Neural progenitor cell (in vitro differentiated cells): ENCODE results near the gene BUB1. TPM values are rescaled to one million over a fixed set of nuclear protein-coding genes. Genes with fewer than 3 reads are reported as not detected.

Source experiments
- DNase-seq: peaks from one replicate; pipeline ENCODE4 v3.0.0-alpha.2; 2016; ENCODE audit warnings: low spot score
- H2AFZ ChIP-seq: fragments of 200-600 bp; sonication (generic); replicated peaks from 2 replicates; pipeline ENCODE4 v1.6.1; 2016; ENCODE audit warnings: antibody characterized with exemption
- H3F3A ChIP-seq: fragments of 200-600 bp; sonication (generic); 2 replicates; pipeline ENCODE4 v1.6.1; 2016; ENCODE audit warnings: antibody characterized with exemption, low read depth
- H3K27ac ChIP-seq: fragments of 200-600 bp; sonication (generic); 2 replicates; pipeline ENCODE4 v1.5.1; 2016; ENCODE audit warnings: mild to moderate bottlenecking
- H3K27me3 ChIP-seq: fragments of 200-600 bp; sonication (generic); 2 replicates; pipeline ENCODE4 v1.6.1; 2016; ENCODE audit warnings: mild to moderate bottlenecking, moderate library complexity
- H3K36me3 ChIP-seq: fragments of 200-600 bp; sonication (generic); 2 replicates; pipeline ENCODE4 v1.5.1; 2016
- H3K4me1 ChIP-seq: fragments of 200-600 bp; sonication (generic); 2 replicates; pipeline ENCODE4 v1.6.1; 2016; ENCODE audit warnings: mixed run types
- H3K4me2 ChIP-seq: fragments of 200-600 bp; sonication (generic); 2 replicates; pipeline ENCODE4 v1.6.1; 2016
- H3K4me3 ChIP-seq: fragments of 200-600 bp; sonication (generic); 2 replicates; pipeline ENCODE4 v1.5.1; 2016
- H3K79me2 ChIP-seq: fragments of 200-600 bp; sonication (generic); 2 replicates; pipeline ENCODE4 v1.6.1; 2016; ENCODE audit warnings: low read depth
- H3K9ac ChIP-seq: fragments of 200-600 bp; sonication (generic); 2 replicates; pipeline ENCODE4 v1.6.1; 2016
- H3K9me3 ChIP-seq: fragments of 200-600 bp; sonication (generic); 2 replicates; pipeline ENCODE4 v1.5.1; 2016; ENCODE audit warnings: low read depth
- H4K20me1 ChIP-seq: fragments of 200-600 bp; sonication (generic); 2 replicates; pipeline ENCODE4 v1.6.1; 2016; ENCODE audit warnings: low read depth
- H3K27ac Mint-ChIP-seq: 3 replicates; pipeline ENCODE4 v1.8.0; 2021; ENCODE audit warnings: mixed read lengths
- H3K27me3 Mint-ChIP-seq: 2 replicates; pipeline ENCODE4 v1.8.0; 2022; ENCODE audit warnings: low read depth, mild to moderate bottlenecking, inconsistent platforms, moderate library complexity, mixed read lengths; ENCODE audit not compliant: insufficient read depth
- H3K36me3 Mint-ChIP-seq: 3 replicates; pipeline ENCODE4 v1.8.0; 2021; ENCODE audit warnings: mixed read lengths
- H3K4me1 Mint-ChIP-seq: 3 replicates; pipeline ENCODE4 v1.8.0; 2021; ENCODE audit warnings: mixed read lengths
- H3K4me3 Mint-ChIP-seq: 3 replicates; pipeline ENCODE4 v1.8.0; 2021; ENCODE audit warnings: mild to moderate bottlenecking, moderate library complexity, mixed read lengths
- H3K9me3 Mint-ChIP-seq: 3 replicates; pipeline ENCODE4 v1.8.0; 2020; ENCODE audit warnings: mixed read lengths
- EZH2 ChIP-seq: fragments of 200-600 bp; sonication (generic); IDR thresholded peaks from 2 replicates; pipeline ENCODE4 v1.6.1; 2017; ENCODE audit warnings: antibody characterized with exemption, mild to moderate bottlenecking, moderate library complexity
- EZH2phosphoT487 ChIP-seq: fragments of 200-600 bp; sonication (generic); IDR thresholded peaks from 2 replicates; pipeline ENCODE4 v1.6.1; 2017; ENCODE audit warnings: antibody characterized with exemption
- total RNA-seq: library from RNA; depleted of rRNA; stranded (reverse); fragments of >200 nt; gene quantifications from 2 replicates; pipeline ENCODE4 v1.2.3, GENCODE V29; 2015; ENCODE audit warnings: low replicate concordance
- TF ChIP-seq, protein P1 (sequence below): fragments of 200-600 bp; sonication (generic); IDR thresholded peaks from 2 replicates; pipeline ENCODE4 v1.5.1; 2017; ENCODE audit warnings: antibody characterized with exemption, mild to moderate bottlenecking

Gene BUB1
- total RNA-seq, 1 donor from 2014 or later, result 266 TPM

- Histone ChIP-seq H3K9ac (no peak overlapping the region), H3K27ac (no peak overlapping the region), H4K20me1 (no peaks in the 10 kb centered on the region), H3K4me2 (no peak overlapping the region), H2AFZ (no peak overlapping the region), H3K4me3 (no peak overlapping the region), H3F3A (no peaks in the 10 kb centered on the region), H3K4me1 (no peaks in the 10 kb centered on the region), H3K9me3 (no peaks in the 10 kb centered on the region), H3K79me2 (no peaks in the 10 kb centered on the region), H3K36me3 (no peaks in the 10 kb centered on the region), H3K27me3 (no peaks in the 10 kb centered on the region)
- Mint-ChIP-seq H3K4me3 (no peak overlapping the region), H3K9me3 (no peaks in the 10 kb centered on the region), H3K27ac (no peak overlapping the region), H3K27me3 (peaks cover 9% of the 10 kb centered on the region), H3K36me3 (no peaks in the 10 kb centered on the region), H3K4me1 (no peaks in the 10 kb centered on the region)
- DNase-seq, result no peak
- TF ChIP-seq, protein P1, sequence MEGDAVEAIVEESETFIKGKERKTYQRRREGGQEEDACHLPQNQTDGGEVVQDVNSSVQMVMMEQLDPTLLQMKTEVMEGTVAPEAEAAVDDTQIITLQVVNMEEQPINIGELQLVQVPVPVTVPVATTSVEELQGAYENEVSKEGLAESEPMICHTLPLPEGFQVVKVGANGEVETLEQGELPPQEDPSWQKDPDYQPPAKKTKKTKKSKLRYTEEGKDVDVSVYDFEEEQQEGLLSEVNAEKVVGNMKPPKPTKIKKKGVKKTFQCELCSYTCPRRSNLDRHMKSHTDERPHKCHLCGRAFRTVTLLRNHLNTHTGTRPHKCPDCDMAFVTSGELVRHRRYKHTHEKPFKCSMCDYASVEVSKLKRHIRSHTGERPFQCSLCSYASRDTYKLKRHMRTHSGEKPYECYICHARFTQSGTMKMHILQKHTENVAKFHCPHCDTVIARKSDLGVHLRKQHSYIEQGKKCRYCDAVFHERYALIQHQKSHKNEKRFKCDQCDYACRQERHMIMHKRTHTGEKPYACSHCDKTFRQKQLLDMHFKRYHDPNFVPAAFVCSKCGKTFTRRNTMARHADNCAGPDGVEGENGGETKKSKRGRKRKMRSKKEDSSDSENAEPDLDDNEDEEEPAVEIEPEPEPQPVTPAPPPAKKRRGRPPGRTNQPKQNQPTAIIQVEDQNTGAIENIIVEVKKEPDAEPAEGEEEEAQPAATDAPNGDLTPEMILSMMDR, result no peak
- no peak for TF ChIP-seq EZH2
- TF ChIP-seq EZH2phosphoT487, result no peak
Measured at GRCh38 chr2:110718382-110718781, 40.5 kb upstream of the BUB1 start.

GRCh38 chr2:110717734-110718133 is 39.9 kb upstream of the BUB1 start:
- Mint-ChIP-seq H3K36me3 (no peaks in the 10 kb centered on the region), H3K4me3 (no peak overlapping the region), H3K27ac (no peak overlapping the region), H3K9me3 (no peaks in the 10 kb centered on the region), H3K27me3 (peaks cover 9% of the 10 kb centered on the region), H3K4me1 (no peaks in the 10 kb centered on the region)
- H3K4me3 ChIP-seq, result no peak overlapping the region
- no peak overlapping the region for H3K4me2 ChIP-seq
- H3F3A ChIP-seq, result no peaks in the 10 kb centered on the region
- TF ChIP-seq, protein P1, result no peak
- TF ChIP-seq EZH2phosphoT487 (no peak), EZH2 (no peak)
- no peaks in the 10 kb centered on the region for H3K9me3 ChIP-seq
- no peak overlapping the region for H3K9ac ChIP-seq
- H3K27me3 ChIP-seq, result no peaks in the 10 kb centered on the region
- H3K27ac ChIP-seq, result no peak overlapping the region
- no peaks in the 10 kb centered on the region for H3K4me1 ChIP-seq
- H4K20me1 ChIP-seq, result no peaks in the 10 kb centered on the region
- H2AFZ ChIP-seq, result no peak overlapping the region
- no peaks in the 10 kb centered on the region for H3K36me3 ChIP-seq
- no peaks in the 10 kb centered on the region for H3K79me2 ChIP-seq
- DNase-seq, result no peak

GRCh38 chr2:110716959-110717645 is 39.2 kb upstream of the BUB1 start:
- Mint-ChIP-seq H3K4me3 (no peak overlapping the region), H3K4me1 (no peaks in the 10 kb centered on the region), H3K36me3 (no peaks in the 10 kb centered on the region), H3K27ac (no peak overlapping the region), H3K27me3 (peaks cover 9% of the 10 kb centered on the region), H3K9me3 (no peaks in the 10 kb centered on the region)
- H3K27ac ChIP-seq, result no peak overlapping the region
- DNase-seq, result no peak
- H4K20me1 ChIP-seq, result no peaks in the 10 kb centered on the region
- H3K36me3 ChIP-seq, result no peaks in the 10 kb centered on the region
- no peak for TF ChIP-seq EZH2
- TF ChIP-seq, protein P1, result no peak
- no peak for TF ChIP-seq EZH2phosphoT487
- no peaks in the 10 kb centered on the region for H3K27me3 ChIP-seq
- no peaks in the 10 kb centered on the region for H3K4me1 ChIP-seq
- H3K4me2 ChIP-seq, result no peak overlapping the region
- no peak overlapping the region for H3K9ac ChIP-seq
- no peaks in the 10 kb centered on the region for H3F3A ChIP-seq
- H2AFZ ChIP-seq, result no peak overlapping the region
- H3K79me2 ChIP-seq, result no peaks in the 10 kb centered on the region
- no peak overlapping the region for H3K4me3 ChIP-seq
- no peaks in the 10 kb centered on the region for H3K9me3 ChIP-seq
